Endothelial cell of umbilical vein (primary cell): ENCODE measurements around the gene SPAG7. TPM values are rescaled to one million over a fixed set of nuclear protein-coding genes. Genes with fewer than 3 reads are reported as not detected.

Source experiments
- BruUV-seq: library from RNA; stranded (reverse); fragments of 400-500 nt; replicated peaks from 2 replicates; lab custom pipeline; 2021; lab: Mats Ljungman, UMichigan
- CTCF ChIA-PET: fragments of 300-600, 350-600 bp; sonication (Branson Sonifier 250); formaldehyde crosslinking; loops from one replicate; lab custom pipeline; 2021; ENCODE audit warnings: antibody characterized with exemption, inconsistent platforms; lab: Charles Lee
- POLR2A ChIA-PET: fragments of 300-600, 350-600 bp; sonication (Branson Sonifier 250); formaldehyde crosslinking; loops from one replicate; lab custom pipeline; 2021; ENCODE audit warnings: antibody characterized with exemption, inconsistent platforms; lab: Charles Lee
- DNase-seq: peaks from one replicate; pipeline ENCODE4 v3.0.0-alpha.2; 2011; ENCODE audit warnings: low read depth, low spot score
- FAIRE-seq: peaks from 2 replicates; lab custom pipeline; 2011; peaks lifted over from hg19 to GRCh38; lab: Jason Lieb, UNC
- H2AFZ ChIP-seq: 2 replicates; pipeline ENCODE4 v1.6.0; 2012; ENCODE audit warnings: low read depth, low read length, control low read depth, inconsistent platforms
- H3K27ac ChIP-seq: 2 replicates; pipeline ENCODE4 v1.5.1; 2011; ENCODE audit warnings: low read depth, mild to moderate bottlenecking, control low read depth, low read length, moderate library complexity; ENCODE audit not compliant: insufficient read depth
- H3K27me3 ChIP-seq, 2 experiments: 2 replicates each; pipeline versions ENCODE4 v1.6.0 to v1.6.1; 2011; ENCODE audit warnings: low read length in 2 of 2, mixed read lengths in 1 of 2; ENCODE audit not compliant: control insufficient read depth in 2 of 2, insufficient read depth in 2 of 2
- H3K36me3 ChIP-seq, 2 experiments: 2 replicates in 1 of 2; 3 replicates in 1 of 2; pipeline ENCODE4 v1.5.1; 2011; ENCODE audit warnings: low read length in 2 of 2, mild to moderate bottlenecking in 1 of 2, moderate library complexity in 1 of 2; ENCODE audit not compliant: control insufficient read depth in 2 of 2, insufficient read depth in 2 of 2; ENCODE audit errors: extremely low read depth in 1 of 2
- H3K4me1 ChIP-seq: 3 replicates; pipeline ENCODE4 v1.5.1; 2011; ENCODE audit warnings: mild to moderate bottlenecking, low read length; ENCODE audit not compliant: control insufficient read depth, insufficient read depth; ENCODE audit errors: extremely low read depth
- H3K4me2 ChIP-seq: 2 replicates; pipeline ENCODE4 v1.6.1; 2011; ENCODE audit warnings: low read length, control low read depth, mixed read lengths; ENCODE audit not compliant: insufficient read depth
- H3K4me3 ChIP-seq, 3 experiments: fragments of 200-600 bp in 1 of 3; sonication (generic), shearing (Covaris generic) in 1 of 3; replicated peaks in 1 of 3; 2 replicates each; pipeline ENCODE4 v1.5.1; 2011 to 2016; ENCODE audit warnings: control low read depth in 3 of 3, low read length in 3 of 3, mild to moderate bottlenecking in 2 of 3, inconsistent platforms in 1 of 3, low read depth in 1 of 3, moderate library complexity in 1 of 3; ENCODE audit not compliant: insufficient read depth in 1 of 3
- H3K79me2 ChIP-seq: 2 replicates; pipeline ENCODE4 v1.6.0; 2012; ENCODE audit warnings: low read length, inconsistent platforms; ENCODE audit not compliant: control insufficient read depth, insufficient read depth
- H3K9ac ChIP-seq: replicated peaks from 2 replicates; pipeline ENCODE3; 2011; ENCODE audit warnings: low read length, control low read depth; ENCODE audit not compliant: insufficient read depth; ENCODE audit errors: extremely low read depth
- H3K9me1 ChIP-seq: replicated peaks from 3 replicates; pipeline ENCODE4 v1.6.0; 2011; ENCODE audit warnings: mild to moderate bottlenecking, low read length; ENCODE audit not compliant: control insufficient read depth, insufficient read depth; ENCODE audit errors: extremely low read depth
- H3K9me3 ChIP-seq: replicated peaks from 2 replicates; pipeline ENCODE4 v1.5.1; 2012; ENCODE audit warnings: low read length, inconsistent platforms; ENCODE audit not compliant: control insufficient read depth, insufficient read depth
- H4K20me1 ChIP-seq: replicated peaks from 2 replicates; pipeline ENCODE3; 2011; ENCODE audit warnings: mild to moderate bottlenecking, low read length; ENCODE audit not compliant: control insufficient read depth, insufficient read depth; ENCODE audit errors: extremely low read depth
- EZH2 ChIP-seq: IDR thresholded peaks from 2 replicates; pipeline ENCODE4 v1.6.1; 2012; ENCODE audit warnings: borderline replicate concordance, low read depth, mild to moderate bottlenecking, moderate library complexity, low read length, inconsistent platforms; ENCODE audit not compliant: severe bottlenecking
- FOS ChIP-seq: IDR thresholded peaks from 2 replicates; pipeline ENCODE4 v1.6.1; 2011; ENCODE audit warnings: mild to moderate bottlenecking, low read length, moderate library complexity, borderline replicate concordance; ENCODE audit not compliant: insufficient read depth
- GATA2 ChIP-seq: IDR thresholded peaks from 2 replicates; pipeline ENCODE4 v1.7.0; 2011; ENCODE audit warnings: low read depth, mild to moderate bottlenecking, moderate library complexity, mixed read lengths, low read length; ENCODE audit not compliant: insufficient read length, insufficient read depth
- JUN ChIP-seq: IDR thresholded peaks from 2 replicates; pipeline ENCODE4 v1.6.1; 2011; ENCODE audit warnings: borderline replicate concordance, low read depth; ENCODE audit not compliant: insufficient read length, insufficient read depth
- MAX ChIP-seq: IDR thresholded peaks from 2 replicates; pipeline ENCODE4 v1.6.1; 2011; ENCODE audit not compliant: insufficient read depth, insufficient read length
- MYC ChIP-seq: IDR thresholded peaks from one replicate; pipeline ENCODE4 v1.6.1; 2011; ENCODE audit warnings: mild to moderate bottlenecking, low read depth, low read length
- POLR2A ChIP-seq: IDR thresholded peaks from 2 replicates; pipeline ENCODE4 v1.6.1; 2012; ENCODE audit warnings: low read depth, mild to moderate bottlenecking, control low read depth, low read length
- POLR2AphosphoS5 ChIP-seq: IDR thresholded peaks from 2 replicates; pipeline ENCODE4 v1.6.1; 2012; ENCODE audit warnings: low read depth, mild to moderate bottlenecking, control low read depth, low read length, moderate library complexity; ENCODE audit not compliant: insufficient read depth
- dilution Hi-C: fragments of 300-500 bp; cut with MboI; formaldehyde crosslinking; loops from one replicate; pipeline ENCODE4 v1.15.0; 2019; ENCODE audit warnings: low sequenced_read_pairs; ENCODE audit not compliant: extremely low pct_ligation_motif_present
- intact Hi-C: fragments of 100-400 bp; cut with micrococcal nuclease; formaldehyde crosslinking; loops from one replicate; pipeline ENCODE4 v1.10.0; 2022
- polyA plus RNA-seq, 4 experiments: library from polyadenylated mRNA; depleted of rRNA in 3 of 4; stranded (reverse) in 3 of 4; unstranded in 1 of 4; fragments of >200 nt; gene quantifications; 2 replicates each; pipeline versions ENCODE4 v1.2.1 to v1.2.3, GENCODE V29; 2011 to 2012; ENCODE audit warnings: missing spikeins in 1 of 4
- total RNA-seq: library from RNA; stranded (reverse); gene quantifications from 2 replicates; pipeline ENCODE4 v1.2.3, GENCODE V29; 2021
- TF ChIP-seq, protein P1 (sequence below), 2 donors: IDR thresholded peaks; 1 replicate in 1 of 2; 2 replicates in 1 of 2; pipeline ENCODE4 v1.5.1; 2011; ENCODE audit warnings: low read length in 2 of 2, mild to moderate bottlenecking in 2 of 2, moderate library complexity in 2 of 2, control low read depth in 1 of 2, inconsistent platforms in 1 of 2, low read depth in 1 of 2; ENCODE audit not compliant: insufficient read depth in 1 of 2; ENCODE audit errors: extremely low read depth in 1 of 2

SPAG7 gene
- total and polyA plus RNA-seq, 2 donors (not counting 3 experiments of a cell fraction or from before 2014, with no cell fraction given) = 68.6 to 75.2 TPM

- dilution Hi-C loops = no loop called here
- TF ChIP-seq POLR2AphosphoS5 (no peak), EZH2 (no peak), POLR2A (no peak), FOS (no peak), JUN (no peak), MAX (no peak), GATA2 (no peak), MYC (no peak)
- TF ChIP-seq, protein P1, sequence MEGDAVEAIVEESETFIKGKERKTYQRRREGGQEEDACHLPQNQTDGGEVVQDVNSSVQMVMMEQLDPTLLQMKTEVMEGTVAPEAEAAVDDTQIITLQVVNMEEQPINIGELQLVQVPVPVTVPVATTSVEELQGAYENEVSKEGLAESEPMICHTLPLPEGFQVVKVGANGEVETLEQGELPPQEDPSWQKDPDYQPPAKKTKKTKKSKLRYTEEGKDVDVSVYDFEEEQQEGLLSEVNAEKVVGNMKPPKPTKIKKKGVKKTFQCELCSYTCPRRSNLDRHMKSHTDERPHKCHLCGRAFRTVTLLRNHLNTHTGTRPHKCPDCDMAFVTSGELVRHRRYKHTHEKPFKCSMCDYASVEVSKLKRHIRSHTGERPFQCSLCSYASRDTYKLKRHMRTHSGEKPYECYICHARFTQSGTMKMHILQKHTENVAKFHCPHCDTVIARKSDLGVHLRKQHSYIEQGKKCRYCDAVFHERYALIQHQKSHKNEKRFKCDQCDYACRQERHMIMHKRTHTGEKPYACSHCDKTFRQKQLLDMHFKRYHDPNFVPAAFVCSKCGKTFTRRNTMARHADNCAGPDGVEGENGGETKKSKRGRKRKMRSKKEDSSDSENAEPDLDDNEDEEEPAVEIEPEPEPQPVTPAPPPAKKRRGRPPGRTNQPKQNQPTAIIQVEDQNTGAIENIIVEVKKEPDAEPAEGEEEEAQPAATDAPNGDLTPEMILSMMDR (IDR thresholded peaks at IDR 0.05; ENCODE audit: extremely low read depth in 1 of 2, insufficient read depth in 1 of 2, low read depth in 1 of 2, low read length in 2 of 2) = no peak
- H3K9me3 ChIP-seq = no peaks in the 10 kb centered on the region
- peak overlapping the region; percentile 29 for H3K4me2 ChIP-seq
- no peaks in the 10 kb centered on the region for H3K9me1 ChIP-seq
- intact Hi-C loops = no loop called here
- ChIA-PET POLR2A (interaction anchor here (1.2 to 2.6 kb wide), 2 partner anchors 29 to 60 kb away, joined by 3 to 15 read pairs; partner anchors contain the start of genes RNF167 and SLC25A11), CTCF (interaction anchor here (4.5 kb wide), 1 partner anchor 18 kb away, joined by 40 read pairs; the partner anchor contains the start of gene CAMTA2)
- H3K79me2 ChIP-seq = peaks cover 9% of the 10 kb centered on the region
- no peaks in the 10 kb centered on the region for H3K27me3 ChIP-seq
- no peaks in the 10 kb centered on the region for H4K20me1 ChIP-seq
- H3K9ac ChIP-seq = peak overlapping the region; percentile 14
- H3K4me3 ChIP-seq = peak overlapping the region in 2 of 3 experiments; percentile 29 to 87
- peak; percentile 59 for FAIRE-seq
- peaks cover 11 to 32% of the 10 kb centered on the region in 2 experiments for H3K36me3 ChIP-seq
- no TSS peak for BruUV-seq
- DNase-seq = peak; percentile 38
- peaks cover 24% of the 10 kb centered on the region for H3K4me1 ChIP-seq
- no peak overlapping the region for H2AFZ ChIP-seq
- peak overlapping the region; percentile 46 for H3K27ac ChIP-seq
Observed at GRCh38 chr17:4969047-4969550, 1.5 kb upstream of the SPAG7 start.
